GM21423 (cell line): ENCODE data around the gene ST6GALNAC3.

Experiments used
- ATAC-seq: cut with Tn5 transposase; IDR thresholded peaks from one replicate; pipeline ENCODE4 v1.9.1; 2021; ENCODE audit warnings: mild to moderate bottlenecking, moderate library complexity; ENCODE audit not compliant: unreplicated experiment

ST6GALNAC3 gene

DNA sequence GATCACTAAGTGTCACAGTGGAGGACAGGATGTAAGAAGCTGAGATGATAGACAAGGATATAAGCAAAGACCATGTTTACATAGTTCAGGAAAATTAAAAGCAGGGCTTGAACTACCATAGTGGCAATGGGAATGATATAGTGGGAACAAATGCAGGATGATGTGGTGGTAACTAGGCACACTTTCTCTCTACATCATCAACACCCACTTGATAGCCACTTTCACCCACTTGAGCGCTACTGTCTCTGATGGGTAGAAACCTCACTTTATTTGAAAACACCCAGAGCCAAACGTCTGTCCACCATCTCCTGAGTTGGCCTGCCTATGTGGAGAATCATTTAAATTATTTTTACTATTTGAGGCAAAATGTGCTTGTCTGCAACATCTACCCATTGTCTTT is 487.7 kb downstream of the ST6GALNAC3 start:
- ATAC-seq = no peak

DNA sequence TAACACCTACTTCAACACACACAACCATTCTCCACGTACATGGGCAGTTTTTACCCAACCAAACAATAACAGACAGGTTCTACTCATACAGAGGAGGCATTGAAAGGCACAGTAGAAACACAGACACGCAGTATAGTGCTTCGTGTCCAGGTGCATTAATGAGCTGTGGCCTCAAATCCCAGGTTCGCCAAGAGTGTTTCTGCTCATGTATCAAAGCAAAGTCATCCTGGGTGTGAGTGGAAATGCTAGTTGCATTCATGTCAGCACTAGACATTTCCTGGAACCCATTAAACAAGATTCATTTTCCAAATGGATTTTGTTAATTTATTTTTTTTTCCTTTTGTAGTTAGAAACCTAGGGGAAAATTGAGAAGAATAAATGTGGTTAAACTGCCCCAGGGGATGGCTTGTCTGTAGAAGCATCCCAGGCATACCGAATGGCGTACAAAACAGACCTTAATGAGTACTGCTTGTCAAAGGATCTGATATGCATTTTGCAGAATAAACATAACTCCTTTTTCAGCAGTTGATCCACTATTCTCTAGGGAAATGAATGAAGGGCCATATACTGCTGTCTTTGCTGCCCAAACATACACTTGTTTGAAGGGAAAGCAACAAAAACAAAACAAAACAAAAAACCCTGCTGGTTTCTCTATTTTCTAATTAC is 494.2 kb downstream of the ST6GALNAC3 start:
- no peak for ATAC-seq

DNA sequence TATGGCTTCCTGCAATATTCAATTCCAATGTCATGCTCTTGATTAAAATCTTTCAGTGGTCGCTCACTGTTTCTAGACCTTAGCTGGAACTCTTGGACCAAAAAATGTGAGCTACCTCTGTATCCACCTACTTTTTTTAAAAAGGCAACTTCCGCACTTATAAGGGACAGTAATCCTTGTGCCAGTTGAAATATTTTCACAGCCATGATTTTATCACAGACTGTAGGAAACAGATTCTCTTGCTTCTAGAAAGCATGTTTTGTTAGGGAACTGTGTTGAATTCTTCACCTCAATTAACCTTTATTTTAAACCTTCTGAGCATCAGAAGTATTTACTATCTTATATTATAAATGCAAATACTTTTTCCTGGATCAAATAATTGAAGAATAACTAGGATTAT is 496.7 kb downstream of the ST6GALNAC3 start:
- ATAC-seq = no peak

DNA sequence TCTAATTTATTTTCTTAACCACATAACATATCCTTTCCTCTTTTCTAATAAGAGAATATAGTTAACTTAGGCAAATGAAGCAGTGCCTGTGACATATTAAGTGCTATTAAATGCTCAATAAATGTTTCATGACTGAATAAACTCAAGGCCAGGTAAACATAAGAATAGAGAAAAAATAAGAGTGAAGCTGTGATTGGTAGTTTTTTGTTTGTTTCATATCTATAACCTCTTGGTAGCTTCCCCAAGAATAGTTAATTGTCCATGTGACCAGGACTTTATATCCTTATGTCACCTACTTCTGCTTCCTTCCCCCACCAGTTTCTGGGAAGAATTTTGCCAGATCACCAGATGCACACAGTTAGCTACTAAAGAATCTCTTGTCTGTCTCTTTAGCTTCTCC is 497.7 kb downstream of the ST6GALNAC3 start:
- ATAC-seq = no peak

DNA sequence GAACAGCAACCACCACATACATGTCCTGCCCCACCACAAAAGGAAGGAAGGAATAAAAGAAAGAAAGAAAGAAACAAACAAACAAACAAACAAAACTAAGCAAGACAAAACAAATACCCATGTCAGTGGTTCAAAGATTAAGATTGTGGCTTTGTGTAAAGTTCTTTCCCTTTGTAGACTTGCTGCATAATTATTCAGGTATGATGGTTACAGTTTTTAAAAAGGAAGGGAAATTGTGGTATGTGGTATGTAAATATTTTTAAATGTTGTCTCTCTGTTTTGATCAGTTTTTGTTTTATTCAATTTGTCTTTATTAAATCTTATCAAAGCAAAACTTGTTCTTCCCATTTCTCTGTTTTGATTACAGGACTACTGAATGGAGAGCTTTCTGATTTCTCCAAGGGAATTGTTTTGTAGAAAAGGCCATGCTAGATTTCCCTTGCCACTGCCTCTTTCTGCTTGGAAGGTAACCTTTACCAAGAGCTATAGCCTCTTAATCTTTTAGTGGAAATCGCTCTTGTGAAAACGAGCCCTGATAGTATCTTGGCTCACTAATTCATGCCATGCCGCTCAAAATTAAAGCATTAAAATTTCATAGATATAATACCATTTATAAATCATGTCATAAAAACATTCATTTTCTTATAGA is 502.5 kb downstream of the ST6GALNAC3 start:
- ATAC-seq = no peak

DNA sequence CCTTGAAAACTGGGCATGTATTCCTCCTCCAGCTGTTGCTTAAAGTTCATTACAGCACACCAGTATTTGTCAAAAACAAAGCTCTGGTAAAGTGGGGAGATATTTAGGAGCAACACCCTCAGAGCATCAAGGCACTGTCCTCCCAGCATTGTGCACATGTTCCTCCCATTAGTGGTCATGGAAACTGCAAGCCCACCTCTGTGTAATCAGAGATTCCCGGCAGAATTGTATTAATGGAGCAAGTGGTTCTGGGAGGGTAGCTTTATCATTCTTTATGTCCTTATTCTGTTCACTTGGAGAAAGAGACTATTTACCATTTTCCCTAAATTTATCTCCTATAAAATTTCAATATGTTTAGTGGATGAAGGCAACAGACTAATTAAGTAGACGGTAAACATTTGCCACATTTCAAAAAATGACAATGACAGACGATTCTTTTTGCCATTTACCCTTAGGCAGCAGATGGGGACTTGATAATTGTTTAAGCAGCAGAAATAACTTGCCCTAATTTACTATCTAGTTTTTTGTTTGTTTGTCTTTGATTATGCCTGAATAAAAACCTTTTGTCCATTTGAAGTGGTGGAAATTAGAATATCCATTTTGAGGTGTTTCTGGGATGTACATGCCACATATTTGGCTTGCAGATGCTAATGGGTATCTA is 503.1 kb downstream of the ST6GALNAC3 start:
- ATAC-seq = no peak

DNA sequence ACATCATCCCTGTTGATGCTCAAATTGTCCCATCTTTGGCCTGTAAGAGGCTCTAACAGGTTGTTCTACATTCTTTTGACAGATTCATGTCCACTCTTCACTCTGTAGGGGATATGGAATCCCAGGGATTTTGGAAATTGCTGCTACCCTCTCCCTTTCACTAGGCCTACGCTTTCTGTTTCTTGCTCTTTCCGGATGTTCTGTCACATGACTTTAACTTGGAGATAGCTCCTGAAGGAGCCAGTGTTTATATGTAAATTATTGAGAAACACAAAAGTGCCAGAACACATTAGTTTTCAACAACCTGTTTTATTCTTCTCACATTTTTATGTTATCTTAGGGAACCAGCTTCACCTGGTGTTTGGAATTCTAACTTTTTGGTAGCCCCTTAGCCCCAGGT is 505.7 kb downstream of the ST6GALNAC3 start:
- ATAC-seq = no peak

DNA sequence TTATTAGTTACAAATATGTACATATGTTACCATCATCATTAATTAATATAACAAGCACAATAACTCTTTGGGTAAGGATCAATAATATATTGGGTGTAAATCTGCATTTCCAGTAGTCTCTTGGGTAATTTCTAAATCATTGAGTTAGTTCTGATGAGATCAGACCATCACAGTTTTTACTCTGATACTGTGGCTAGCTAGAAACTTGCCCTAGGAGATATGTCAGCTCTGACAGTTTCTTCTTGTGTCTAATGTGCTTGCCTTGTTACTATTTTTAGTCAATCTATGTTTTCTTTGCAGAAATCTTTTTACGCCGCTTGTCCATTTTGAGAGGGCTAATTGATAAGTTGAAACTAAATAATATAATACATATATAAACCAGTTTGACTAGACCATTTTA is 507.2 kb downstream of the ST6GALNAC3 start:
- no peak for ATAC-seq

DNA sequence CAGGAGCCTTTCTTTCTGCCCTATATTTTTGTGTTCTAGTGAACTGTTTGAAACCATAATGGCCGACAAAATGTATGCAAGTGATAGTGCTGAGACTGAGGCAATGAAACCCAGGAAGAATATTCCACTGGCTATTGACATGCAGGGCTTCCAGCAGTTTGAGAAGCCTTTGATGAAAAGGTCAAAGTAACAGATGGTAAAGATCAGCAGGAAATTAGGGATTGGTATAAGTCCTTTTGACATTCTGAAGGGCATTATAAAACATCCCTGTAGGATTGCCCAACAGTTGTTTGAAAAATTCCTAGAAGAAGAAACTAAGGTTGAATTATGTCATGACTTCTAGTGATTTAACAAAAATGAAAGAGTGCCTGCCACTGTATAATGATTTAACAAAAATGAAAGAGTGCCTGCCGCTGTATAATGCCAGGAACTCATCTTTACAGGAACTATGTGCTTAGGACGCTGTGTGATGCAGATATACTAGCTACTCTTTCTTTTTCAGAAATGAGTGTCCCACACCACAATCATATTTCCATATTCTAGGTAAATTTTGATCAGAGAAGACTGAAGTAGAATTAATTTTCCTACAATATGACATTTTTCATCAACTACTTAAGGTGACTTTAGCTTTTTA is 508.8 kb downstream of the ST6GALNAC3 start:
- ATAC-seq = no peak

DNA sequence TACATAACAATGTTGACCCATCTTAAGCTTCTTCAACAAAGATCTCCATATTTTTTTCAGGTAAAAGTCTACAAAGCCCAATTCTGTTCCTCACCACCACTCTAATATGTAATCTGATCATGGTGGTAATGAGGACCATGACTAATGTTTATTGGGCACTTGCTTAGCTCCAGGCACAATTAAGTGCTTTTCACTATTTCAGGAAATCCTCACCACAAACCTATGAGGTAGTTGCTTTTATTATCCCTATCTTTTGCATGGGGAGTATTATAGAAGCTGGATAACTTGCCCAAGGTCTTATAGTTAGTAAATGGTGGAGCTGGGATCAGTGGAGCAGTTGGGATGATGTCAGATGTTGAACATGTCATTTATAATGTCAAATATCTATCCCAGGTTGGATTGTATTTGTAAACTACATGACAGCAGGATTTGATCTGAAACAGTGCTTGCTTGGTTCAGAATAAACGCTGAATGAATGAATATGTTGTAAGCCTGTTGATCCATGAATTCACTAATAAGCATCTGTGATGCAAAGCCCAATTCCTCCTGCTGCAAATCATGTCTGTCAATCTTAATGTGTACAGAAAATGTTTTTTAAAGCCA is 509.4 kb downstream of the ST6GALNAC3 start:
- no peak for ATAC-seq

DNA sequence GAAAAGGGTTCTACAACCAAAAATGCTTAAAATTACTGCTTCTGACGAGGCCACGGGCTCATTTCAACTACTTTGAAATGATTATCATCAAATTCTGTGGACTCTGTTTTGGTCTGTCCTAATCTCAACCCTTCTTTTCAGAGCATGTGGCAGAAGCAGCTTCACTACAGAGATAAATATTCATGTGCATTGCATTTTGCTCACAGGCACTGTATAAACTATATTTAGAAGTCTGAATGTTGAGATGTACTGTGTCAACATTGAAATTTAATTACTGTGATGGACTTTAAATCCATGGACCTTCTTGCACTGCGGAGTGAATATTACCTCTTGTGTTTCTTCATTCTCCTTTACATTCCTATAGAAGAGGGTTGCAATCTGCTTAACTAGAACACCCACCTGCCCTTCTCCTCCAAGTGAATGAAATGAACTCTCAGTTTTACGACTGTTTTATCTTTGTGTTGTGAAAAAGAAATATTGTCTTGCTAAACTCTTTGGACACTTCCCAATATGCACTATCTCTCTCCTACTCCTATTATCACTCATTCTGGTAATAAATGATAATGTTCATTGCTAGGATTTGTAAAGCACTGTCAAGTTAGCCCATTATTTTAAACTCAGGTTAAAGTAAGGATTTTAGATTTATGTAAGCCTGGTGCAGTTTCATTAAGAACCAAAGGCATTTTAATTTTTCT is 511.6 kb downstream of the ST6GALNAC3 start:
- no peak for ATAC-seq

DNA sequence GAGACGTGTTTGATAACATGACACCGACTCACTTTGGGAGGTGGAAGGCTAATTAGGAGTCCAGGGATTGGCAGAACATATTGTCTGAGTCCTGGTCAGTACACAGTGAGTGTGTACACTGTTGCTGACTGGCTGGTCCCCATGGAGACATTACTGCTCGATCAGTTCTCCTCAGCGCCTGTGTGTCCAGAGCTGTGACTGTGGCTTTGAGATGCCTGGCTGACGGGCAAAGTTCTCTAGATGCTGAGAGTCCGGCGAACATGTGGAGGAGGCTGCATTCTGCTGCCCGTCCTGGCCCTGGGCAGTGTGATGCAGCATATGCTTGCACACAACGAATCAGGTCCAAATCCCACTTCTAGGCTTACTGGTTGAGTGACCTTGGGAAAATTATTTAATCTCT is 512.7 kb downstream of the ST6GALNAC3 start:
- ATAC-seq = no peak

DNA sequence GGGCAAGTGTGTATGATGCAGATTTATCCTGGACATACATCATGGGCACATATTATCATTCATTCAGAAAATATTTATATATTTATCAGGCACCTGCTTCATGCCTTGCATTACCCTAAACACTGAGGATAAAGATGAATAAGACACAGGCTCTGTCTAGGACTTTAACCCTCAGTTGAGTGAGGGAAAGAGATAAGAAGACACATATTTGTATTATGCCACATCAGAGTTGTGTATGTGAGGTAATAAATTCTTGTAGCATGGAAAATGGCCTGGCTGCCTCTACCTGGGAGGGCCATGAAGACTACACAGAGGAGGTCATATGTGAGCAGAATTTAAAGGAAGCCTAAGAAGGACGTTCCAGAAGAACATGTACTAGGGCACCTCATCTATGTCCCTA is 516.9 kb downstream of the ST6GALNAC3 start:
- no peak for ATAC-seq

DNA sequence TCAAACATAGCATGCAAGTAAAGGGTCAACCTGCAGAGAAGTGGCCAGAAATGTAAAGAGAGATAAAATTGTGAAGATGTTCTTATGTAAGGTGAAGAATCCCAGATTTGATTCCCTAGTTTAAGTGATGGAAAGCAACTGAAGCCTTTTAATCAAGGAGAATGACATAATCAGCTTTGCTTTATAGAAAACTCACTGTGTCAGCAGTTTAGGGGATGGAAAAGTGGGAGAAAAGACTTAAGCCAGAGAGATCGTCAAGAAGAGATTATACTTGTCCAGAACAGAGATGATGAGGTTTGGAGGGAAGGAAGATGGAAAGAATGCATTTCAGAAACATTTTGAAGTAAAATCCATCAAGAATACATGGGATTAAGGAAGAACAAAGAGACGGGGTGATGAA is 517.4 kb downstream of the ST6GALNAC3 start:
- ATAC-seq = no peak

DNA sequence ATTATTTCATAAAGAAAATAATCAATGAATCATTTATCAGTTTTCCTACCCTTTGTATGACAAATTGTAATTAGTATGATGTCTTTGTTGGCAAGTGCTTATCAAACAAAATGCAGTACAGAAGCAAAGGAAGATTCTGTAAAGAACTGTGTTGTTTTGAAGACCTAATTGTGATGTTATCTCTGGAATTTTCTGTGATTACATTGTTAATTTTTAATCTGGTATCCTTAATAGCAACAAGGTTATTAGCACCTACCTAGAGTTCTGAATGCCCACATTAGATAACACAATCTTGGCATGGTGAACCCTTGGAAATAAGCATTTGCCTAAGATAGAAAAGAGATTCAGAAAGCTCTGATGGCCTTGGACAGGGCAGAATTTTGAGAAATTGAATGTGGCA is 518.6 kb downstream of the ST6GALNAC3 start:
- no peak for ATAC-seq

DNA sequence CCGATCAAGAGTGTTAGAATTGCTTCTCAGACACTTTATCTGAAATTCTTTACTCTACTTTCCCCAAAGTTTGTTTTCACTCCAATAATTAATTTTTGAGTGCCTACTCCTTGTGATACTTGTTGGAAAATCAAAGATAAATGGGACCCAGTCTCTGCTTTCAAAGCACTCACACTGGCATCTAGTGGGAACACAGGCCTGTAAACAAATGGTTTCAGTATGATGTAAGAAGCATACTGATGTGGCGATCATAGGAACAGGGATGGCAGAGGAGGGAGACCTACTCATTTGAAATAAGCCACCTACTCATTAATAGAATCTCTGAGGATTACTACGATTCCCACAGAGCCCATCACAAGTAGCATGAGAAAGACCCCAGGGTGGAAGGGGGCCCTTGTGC is 519.1 kb downstream of the ST6GALNAC3 start:
- ATAC-seq = no peak

DNA sequence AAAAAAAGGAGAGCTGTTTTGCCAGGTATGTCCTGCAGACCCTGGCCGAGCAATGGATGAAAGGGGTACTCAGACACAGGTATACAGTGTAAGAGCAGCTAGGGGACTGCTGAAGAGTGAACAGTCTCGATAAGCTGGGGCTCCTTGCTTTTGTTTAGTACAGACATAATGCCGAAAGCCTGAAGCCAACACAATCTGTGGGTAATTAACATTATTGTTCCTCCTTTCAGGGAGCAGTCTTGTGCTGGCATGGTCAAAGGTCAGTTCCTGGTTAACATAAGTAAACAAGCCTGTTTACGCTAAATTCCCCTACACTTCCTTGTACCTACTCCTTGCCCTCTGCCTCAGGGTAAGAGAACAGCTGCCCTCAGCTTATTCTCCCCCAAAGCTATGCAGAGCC is 520.5 kb downstream of the ST6GALNAC3 start:
- no peak for ATAC-seq

DNA sequence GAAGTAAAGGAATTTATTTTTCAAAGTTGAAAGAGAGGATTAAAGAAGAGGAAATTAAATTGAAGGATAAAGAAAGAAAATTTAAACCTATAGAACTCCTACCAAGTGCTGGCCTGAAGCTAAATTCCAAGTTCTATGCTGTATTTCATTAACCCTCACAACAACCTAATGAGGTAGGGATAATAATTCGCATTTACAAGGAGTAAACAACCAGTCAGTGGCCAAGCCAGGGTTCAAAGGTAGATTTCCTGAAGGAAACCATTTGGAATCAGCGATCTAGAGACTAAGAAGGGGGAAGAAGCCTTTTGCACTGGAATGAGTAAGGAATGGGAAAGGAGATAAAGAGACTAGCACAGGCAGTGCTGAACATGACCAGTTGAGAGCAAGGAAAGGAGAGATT is 526.9 kb downstream of the ST6GALNAC3 start:
- ATAC-seq = no peak

DNA sequence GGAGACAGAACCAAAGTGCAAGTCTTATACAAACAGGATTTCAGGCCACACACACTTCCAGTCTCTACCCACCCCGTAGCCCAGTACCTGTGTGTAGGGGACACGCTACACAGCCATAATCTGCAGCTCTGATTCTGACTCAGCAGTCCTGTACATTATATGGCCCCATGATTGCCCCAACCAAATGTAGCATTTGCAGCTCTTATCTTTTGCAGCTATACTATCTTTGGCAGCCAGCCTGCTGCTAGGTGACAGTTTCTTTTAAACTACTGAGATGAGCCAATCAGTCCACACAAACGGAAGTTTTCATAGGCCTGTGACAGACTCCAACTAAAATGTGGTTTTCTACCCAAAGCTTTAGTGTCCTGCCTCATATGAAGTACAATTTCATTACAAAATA is 533.2 kb downstream of the ST6GALNAC3 start:
- ATAC-seq = no peak

DNA sequence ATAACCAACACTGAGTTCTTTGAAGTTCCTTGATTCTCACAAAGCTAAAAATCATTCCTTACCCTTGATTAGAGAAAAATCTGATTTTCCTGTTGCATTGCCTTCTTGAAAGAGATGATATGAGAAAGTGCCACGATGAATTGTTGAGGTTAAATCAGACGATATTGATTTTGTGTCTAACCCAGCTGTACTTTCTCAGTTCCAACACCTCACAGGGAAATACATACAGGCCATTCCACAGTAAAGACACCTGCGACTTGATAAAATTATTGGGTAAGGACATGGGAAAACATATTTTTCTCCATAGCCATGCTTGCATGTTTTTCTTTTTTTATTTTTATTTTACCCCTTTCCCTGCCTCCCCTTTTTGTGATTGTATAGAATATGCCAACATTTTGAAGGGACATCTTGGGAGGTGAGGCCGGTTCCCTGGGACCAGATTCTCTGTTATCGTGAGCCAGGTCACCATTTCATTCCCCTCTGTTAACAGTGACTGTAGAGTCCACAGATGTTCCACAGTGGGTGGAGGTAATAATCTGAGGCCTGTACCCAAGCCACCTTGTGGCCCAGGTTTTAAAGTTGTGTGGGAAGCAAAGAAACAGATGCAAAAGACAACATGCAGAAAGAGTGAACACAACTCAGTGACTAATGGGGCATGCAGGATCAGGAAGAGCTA is 537.4 kb downstream of the ST6GALNAC3 start:
- no peak for ATAC-seq
